Keratinocyte (primary cell): ENCODE measurements around the gene SMARCAL1. TPM values are rescaled to one million over a fixed set of nuclear protein-coding genes. Genes with fewer than 3 reads are reported as not detected.

Source experiments
- DNase-seq: peaks from one replicate; pipeline ENCODE4 v3.0.0-alpha.2; 2011; ENCODE audit warnings: low read depth, missing footprints, low spot score
- FAIRE-seq: peaks from 2 replicates; lab custom pipeline; 2011; peaks lifted over from hg19 to GRCh38; lab: Jason Lieb, UNC
- H2AFZ ChIP-seq: 2 replicates; pipeline ENCODE4 v1.6.0; 2012; ENCODE audit warnings: low read length, control low read depth, inconsistent platforms; ENCODE audit not compliant: control insufficient read depth
- H3K27ac ChIP-seq: 2 replicates; pipeline ENCODE4 v1.5.1; 2011; ENCODE audit warnings: low read length; ENCODE audit not compliant: control insufficient read depth, insufficient read depth
- H3K27me3 ChIP-seq: 3 replicates; pipeline ENCODE4 v1.6.0; 2011; ENCODE audit warnings: low read length; ENCODE audit not compliant: control insufficient read depth, insufficient read depth; ENCODE audit errors: extremely low read depth
- H3K36me3 ChIP-seq, 2 experiments: 2 replicates in 1 of 2; 3 replicates in 1 of 2; pipeline ENCODE4 v1.5.1; 2011; ENCODE audit warnings: low read length in 2 of 2, mild to moderate bottlenecking in 1 of 2; ENCODE audit not compliant: control insufficient read depth in 2 of 2, insufficient read depth in 2 of 2; ENCODE audit errors: extremely low read depth in 1 of 2
- H3K4me1 ChIP-seq: 3 replicates; pipeline ENCODE4 v1.5.1; 2011; ENCODE audit warnings: low read length; ENCODE audit not compliant: control insufficient read depth, insufficient read depth; ENCODE audit errors: extremely low read depth
- H3K4me2 ChIP-seq: 3 replicates; pipeline ENCODE4 v1.6.0; 2011; ENCODE audit warnings: low read depth, low read length; ENCODE audit not compliant: control insufficient read depth, insufficient read depth; ENCODE audit errors: extremely low read depth
- H3K4me3 ChIP-seq, 3 experiments: fragments of 200-600 bp in 1 of 3; sonication (generic) in 1 of 3; 2 replicates in 2 of 3; 3 replicates in 1 of 3; pipeline ENCODE4 v1.5.1; 2011 to 2016; ENCODE audit warnings: low read length in 3 of 3, mild to moderate bottlenecking in 3 of 3, control low read depth in 2 of 3, inconsistent platforms in 1 of 3, low read depth in 1 of 3, mixed read lengths in 1 of 3, mixed run types in 1 of 3, moderate library complexity in 1 of 3; ENCODE audit not compliant: control insufficient read depth in 2 of 3, insufficient read depth in 2 of 3; ENCODE audit errors: extremely low read depth in 1 of 3
- H3K79me2 ChIP-seq: 2 replicates; pipeline ENCODE4 v1.6.0; 2012; ENCODE audit warnings: low read length; ENCODE audit not compliant: control insufficient read depth, insufficient read depth
- H3K9ac ChIP-seq: 3 replicates; pipeline ENCODE4 v1.6.0; 2011; ENCODE audit warnings: low read length; ENCODE audit not compliant: control insufficient read depth, insufficient read depth; ENCODE audit errors: extremely low read depth
- H3K9me1 ChIP-seq: 3 replicates; pipeline ENCODE4 v1.6.0; 2011; ENCODE audit warnings: low read length; ENCODE audit not compliant: control insufficient read depth, insufficient read depth; ENCODE audit errors: extremely low read depth
- H3K9me3 ChIP-seq: 2 replicates; pipeline ENCODE4 v1.5.1; 2012; ENCODE audit warnings: low read depth, low read length; ENCODE audit not compliant: control insufficient read depth
- H4K20me1 ChIP-seq: 3 replicates; pipeline ENCODE4 v1.6.0; 2011; ENCODE audit warnings: low read length; ENCODE audit not compliant: control insufficient read depth, insufficient read depth; ENCODE audit errors: extremely low read depth
- CTCF ChIP-seq, 3 experiments: IDR thresholded peaks in 1 of 3; conservative IDR thresholded peaks in 1 of 3; optimal IDR thresholded peaks in 1 of 3; 2 replicates in 2 of 3; 3 replicates in 1 of 3; pipeline versions ENCODE3 to v1.5.1; 2011; ENCODE audit warnings: low read length in 3 of 3, mild to moderate bottlenecking in 3 of 3, moderate library complexity in 2 of 3, control low read depth in 1 of 3, inconsistent platforms in 1 of 3; ENCODE audit not compliant: insufficient read depth in 2 of 3; ENCODE audit errors: extremely low read depth in 1 of 3
- EZH2 ChIP-seq: IDR thresholded peaks from one replicate; pipeline ENCODE4 v1.6.1; 2012; ENCODE audit warnings: inconsistent platforms, mild to moderate bottlenecking, low read length, moderate library complexity
- dilution Hi-C: fragments of 300-500 bp; cut with MboI; formaldehyde crosslinking; loops from one replicate; pipeline ENCODE4 v1.7.0; 2020; ENCODE audit warnings: low sequenced_read_pairs; ENCODE audit not compliant: extremely low pct_ligation_motif_present
- polyA plus RNA-seq, 5 experiments: library from polyadenylated mRNA; depleted of rRNA in 3 of 5; stranded (reverse) in 3 of 5; stranded (forward) in 1 of 5; unstranded in 1 of 5; fragments of >200 nt; gene quantifications; 1 replicate in 1 of 5; 2 replicates in 3 of 5; 3 replicates in 1 of 5; pipeline versions ENCODE4 v1.2.1 to v1.2.3, GENCODE V29; 2011 to 2012; ENCODE audit warnings: missing spikeins in 2 of 5, low read depth in 1 of 5, low replicate concordance in 1 of 5

The SMARCAL1 gene
- polyA plus RNA-seq, 1 donor (not counting 4 experiments of a cell fraction or from before 2014, with no cell fraction given) = 26.3 TPM

GRCh38 chr2:216498070-216498378, 85.7 kb downstream of the SMARCAL1 start:
- Histone ChIP-seq H3K9me3 (no peaks in the 10 kb centered on the region), H3K36me3 (peaks cover 17 to 38% of the 10 kb centered on the region in 2 experiments), H3K27me3 (no peaks in the 10 kb centered on the region), H3K9ac (peak overlapping the region; percentile 94), H3K4me1 (peaks cover 43% of the 10 kb centered on the region), H3K9me1 (no peaks in the 10 kb centered on the region), H3K4me3 (peak overlapping the region; percentile 62 to 96 (median 79)), H3K79me2 (peaks cover 52% of the 10 kb centered on the region), H4K20me1 (peaks cover 19% of the 10 kb centered on the region), H2AFZ (peak overlapping the region; percentile 84), H3K27ac (peak overlapping the region; percentile 84), H3K4me2 (peak overlapping the region; percentile 90)
- dilution Hi-C loops = no loop called here
- DNase-seq = no peak
- no peak for FAIRE-seq
- TF ChIP-seq CTCF (optimal IDR thresholded peaks at IDR 0.05 in 1 of 3, IDR thresholded peaks at IDR 0.05 in 1 of 3, conservative IDR thresholded peaks at IDR 0.05 in 1 of 3; ENCODE audit: extremely low read depth in 1 of 3, insufficient read depth in 2 of 3, low read length in 3 of 3) (no peak), EZH2 (no peak)

GRCh38 chr2:216498379-216499352, 86.4 kb downstream of the SMARCAL1 start, which contains the start of gene RPL37A:
Gene RPL37A (plus strand): TSS chr2:216498844. CDS start chr2:216498875, 31 bp downstream.
- Histone ChIP-seq H2AFZ (peak within 1 kb of the TSS; percentile 88), H4K20me1 (peaks cover 22% of the 10 kb centered on the region), H3K9ac (peak within 1 kb of the TSS; percentile 94), H3K4me1 (peaks cover 36% of the 10 kb centered on the region), H3K79me2 (peaks cover 57% of the 10 kb centered on the region), H3K4me3 (peak within 1 kb of the TSS; percentile 62 to 96 (median 79)), H3K27me3 (no peaks in the 10 kb centered on the region), H3K27ac (peak within 1 kb of the TSS; percentile 84), H3K9me1 (no peaks in the 10 kb centered on the region), H3K4me2 (peak within 1 kb of the TSS; percentile 97), H3K9me3 (no peaks in the 10 kb centered on the region), H3K36me3 (peaks cover 20 to 44% of the 10 kb centered on the region in 2 experiments)
- TF ChIP-seq EZH2 = no peak
- TF ChIP-seq CTCF (optimal IDR thresholded peaks at IDR 0.05 in 1 of 3, IDR thresholded peaks at IDR 0.05 in 1 of 3, conservative IDR thresholded peaks at IDR 0.05 in 1 of 3; ENCODE audit: extremely low read depth in 1 of 3, insufficient read depth in 2 of 3, low read length in 3 of 3) = no peak
- DNase-seq (peak; percentile 84), FAIRE-seq (peak; percentile 62)
- dilution Hi-C loops = no loop called here
